Kidney capillary endothelial cell (primary cell): ENCODE measurements around the gene COBLL1.

Experiments
- DNase-seq: peaks from one replicate; pipeline ENCODE4 v3.0.0-alpha.2; 2018; ENCODE audit warnings: low spot score

Gene COBLL1

GRCh38 chr2:164681009-164681408, 160.6 kb downstream of the COBLL1 start:
- DNase-seq: no peak

DNA sequence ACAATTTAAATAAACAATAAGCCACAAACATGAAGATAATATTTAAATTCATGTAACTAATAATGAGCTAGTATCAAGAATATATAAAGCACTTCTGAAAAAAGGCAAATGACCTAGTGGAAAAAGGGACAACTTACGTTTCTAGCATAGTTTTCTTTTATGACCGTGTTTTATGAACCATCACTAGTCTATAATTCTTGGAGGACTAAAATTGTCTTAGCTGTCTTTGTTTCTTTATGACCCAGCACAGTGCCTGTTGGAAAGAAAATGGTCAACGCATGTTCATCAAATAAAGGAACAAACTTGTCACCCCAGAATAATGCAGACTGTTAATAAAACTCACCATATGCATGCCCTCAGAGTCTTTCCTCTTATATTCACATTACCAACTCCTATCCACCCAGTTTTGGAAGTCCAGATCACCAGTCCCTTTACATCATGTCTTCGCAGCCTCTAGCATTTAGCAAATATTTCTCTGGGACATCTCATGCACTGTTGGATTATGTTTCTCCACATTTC, 162.9 kb downstream of the COBLL1 start:
- no peak for DNase-seq

GRCh38 chr2:164677733-164678132, 163.9 kb downstream of the COBLL1 start:
- DNase-seq: no peak

GRCh38 chr2:164677271-164677670, 164.4 kb downstream of the COBLL1 start:
- DNase-seq: no peak

DNA sequence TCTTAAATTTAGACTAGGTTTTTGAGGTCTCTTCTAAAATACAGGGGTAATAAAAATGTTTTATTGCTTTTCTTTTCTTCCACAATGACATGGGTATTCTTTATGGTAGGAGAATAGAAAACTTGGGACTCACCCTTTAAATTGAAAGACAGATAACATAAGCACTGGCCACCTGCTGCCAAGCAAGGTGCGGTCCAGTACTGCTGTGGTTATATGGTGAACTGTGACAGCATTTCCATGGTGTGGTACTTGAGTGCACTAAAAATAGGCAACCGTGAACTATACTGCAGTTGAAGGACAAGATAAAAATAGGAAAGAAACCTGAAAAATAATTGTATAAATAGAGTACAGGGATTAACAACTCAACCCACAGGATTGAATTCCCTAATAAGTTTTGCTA, 165.9 kb downstream of the COBLL1 start:
- DNase-seq: no peak

DNA sequence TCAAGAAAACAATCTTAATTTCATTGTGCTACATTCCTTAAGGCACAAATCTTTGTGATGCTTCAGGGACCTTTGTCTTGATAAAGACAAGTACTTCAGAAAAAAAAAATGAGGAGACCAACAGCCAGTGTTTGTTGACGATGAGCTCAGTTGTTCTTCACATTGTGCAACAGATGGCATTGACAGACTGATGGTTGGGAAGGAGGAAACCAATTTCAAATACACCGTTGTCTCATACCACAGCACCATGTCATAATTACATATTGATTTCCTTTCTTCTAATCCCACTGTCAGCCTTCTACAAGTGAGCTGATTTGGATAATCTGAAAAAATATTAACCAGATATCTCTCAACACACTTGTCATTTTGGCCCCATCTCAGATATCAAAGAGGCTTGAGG, 166.6 kb downstream of the COBLL1 start:
- DNase-seq: no peak

DNA sequence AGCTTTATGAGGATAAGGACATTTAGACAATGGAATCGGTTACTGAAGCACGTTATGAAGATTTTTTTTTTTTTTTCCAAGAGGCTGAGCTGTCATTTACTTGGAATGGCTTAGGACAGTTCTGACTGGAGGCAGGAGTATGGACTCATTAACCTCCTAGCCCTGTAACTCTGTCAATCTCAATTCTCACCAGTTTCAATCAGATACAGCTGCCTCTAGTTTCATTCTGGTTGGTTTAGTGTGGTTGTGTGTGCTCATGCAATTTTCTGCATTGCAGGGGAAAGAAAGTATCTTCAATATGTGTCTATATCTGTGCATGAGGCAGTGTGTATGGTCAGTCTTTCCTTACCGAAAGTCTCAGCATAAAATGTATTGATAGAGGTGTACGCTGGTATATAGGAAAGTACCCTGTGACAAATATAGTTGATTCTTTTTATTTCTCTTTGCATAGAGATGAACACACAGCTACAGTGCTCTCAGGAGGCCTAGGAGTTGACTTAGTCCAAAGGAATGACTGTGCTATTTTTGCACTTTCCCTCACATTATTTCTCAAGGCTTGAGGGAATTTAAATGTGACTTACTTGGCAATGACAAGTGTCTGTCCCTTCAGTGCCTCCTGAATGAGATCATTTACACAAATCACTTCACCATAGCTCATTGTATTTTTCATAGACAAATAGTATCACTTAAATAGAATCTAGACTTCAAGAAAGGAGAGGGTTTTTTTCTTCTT, 169.8 kb downstream of the COBLL1 start:
- no peak for DNase-seq

- no peak for DNase-seq
Observed at GRCh38 chr2:164669291-164669690, 172.3 kb downstream of the COBLL1 start.

DNA sequence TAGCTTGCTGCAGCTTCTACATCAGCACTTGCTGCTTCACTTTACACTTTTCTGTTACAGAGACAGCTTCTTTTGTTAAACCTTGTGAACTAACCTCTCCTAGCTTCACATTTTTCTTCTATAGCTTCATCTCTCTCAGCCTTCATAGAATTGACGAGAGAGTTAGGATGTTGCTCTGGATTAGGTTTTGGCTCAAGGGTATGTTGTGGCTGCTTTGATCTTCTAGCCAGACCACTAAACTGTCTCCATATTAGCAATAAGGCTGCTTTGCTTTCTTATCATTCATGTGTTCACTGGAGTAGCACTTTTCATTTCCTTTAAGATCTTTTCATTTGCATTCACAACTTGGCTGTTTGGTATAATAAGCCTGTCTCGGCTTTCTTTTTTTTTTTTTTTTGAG, 174.1 kb downstream of the COBLL1 start:
- DNase-seq: no peak

DNA sequence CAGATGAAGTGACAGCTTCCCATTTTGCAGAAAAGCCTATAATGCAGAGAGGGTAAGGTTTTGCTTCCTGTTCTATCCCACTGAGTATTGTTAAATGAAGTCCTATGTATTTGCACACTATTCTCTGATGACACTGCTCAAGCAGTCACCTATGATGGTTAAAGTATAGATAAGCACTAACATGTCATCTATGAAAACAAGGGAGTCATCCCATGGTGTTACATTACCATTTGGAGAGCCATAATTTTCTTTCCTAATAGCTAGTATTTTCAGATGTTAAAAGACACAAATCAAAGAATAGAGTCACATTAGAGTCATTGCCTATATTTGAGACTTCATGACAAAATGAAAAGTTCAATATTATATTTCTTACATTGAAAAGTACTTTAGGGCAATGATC, 177.6 kb downstream of the COBLL1 start:
- no peak for DNase-seq

GRCh38 chr2:164662868-164663631, 178.6 kb downstream of the COBLL1 start:
- no peak for DNase-seq

GRCh38 chr2:164662066-164662465, 179.6 kb downstream of the COBLL1 start:
- no peak for DNase-seq

DNA sequence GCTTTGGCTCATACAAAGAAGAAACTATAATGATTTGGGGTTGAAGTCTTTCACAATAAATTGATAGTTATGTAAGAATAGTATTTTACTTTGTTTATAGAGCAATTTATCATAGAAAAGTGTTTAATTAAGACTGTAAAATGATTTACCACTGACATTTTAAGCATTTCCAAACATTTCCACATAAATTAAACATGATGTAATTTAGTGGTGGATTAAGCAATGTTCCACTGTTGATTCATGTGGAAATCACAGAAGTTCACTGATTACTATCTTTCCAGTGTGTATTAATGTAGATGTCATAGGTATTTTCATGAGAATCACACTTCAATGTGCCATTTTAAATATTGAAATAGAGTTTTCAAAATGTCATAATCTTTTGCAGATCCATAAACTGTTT, 180.3 kb downstream of the COBLL1 start:
- no peak for DNase-seq

GRCh38 chr2:164657129-164657528, 184.5 kb downstream of the COBLL1 start:
- no peak for DNase-seq

DNA sequence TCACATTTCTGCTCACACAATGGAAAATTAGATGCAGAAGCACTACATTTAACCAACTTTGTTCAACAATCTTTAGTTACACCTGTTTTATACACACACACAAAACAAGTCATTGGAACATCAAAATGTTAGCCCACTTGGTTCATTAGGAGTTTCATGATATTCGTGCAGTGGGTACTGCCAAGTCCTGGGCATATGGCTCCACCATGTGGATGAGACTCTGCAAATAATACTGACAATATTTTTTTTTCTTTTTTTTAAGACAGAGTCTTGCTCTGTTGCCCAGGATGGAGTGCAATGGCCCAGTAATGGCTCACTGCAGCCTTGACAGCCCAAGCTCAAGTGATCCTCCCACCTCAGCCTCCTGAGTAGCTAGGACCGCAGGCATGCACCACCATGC, 185.9 kb downstream of the COBLL1 start:
- no peak for DNase-seq

DNA sequence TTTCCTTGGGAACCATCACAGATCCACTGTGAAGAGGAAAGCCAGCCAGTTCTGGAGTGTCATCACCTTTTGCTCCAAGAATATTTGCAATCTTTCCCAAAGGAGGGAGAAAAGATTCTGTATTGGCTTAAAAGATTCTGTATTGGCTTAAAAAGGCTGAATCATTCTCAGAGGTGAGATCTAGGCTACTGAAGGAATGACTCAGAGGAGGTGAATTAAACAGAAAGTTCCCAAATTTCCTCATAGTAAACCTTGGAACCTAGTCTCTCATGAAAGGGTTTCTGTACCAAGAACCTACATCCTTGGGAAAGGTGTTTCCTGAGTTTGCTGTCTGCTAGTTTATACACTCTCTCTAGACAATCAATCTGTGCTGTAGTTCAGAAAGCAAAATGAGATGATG, 186.3 kb downstream of the COBLL1 start:
- DNase-seq: no peak

GRCh38 chr2:164651361-164651760, 190.3 kb downstream of the COBLL1 start:
- DNase-seq: no peak

GRCh38 chr2:164644036-164644700, 197.5 kb downstream of the COBLL1 start:
- no peak for DNase-seq

DNA sequence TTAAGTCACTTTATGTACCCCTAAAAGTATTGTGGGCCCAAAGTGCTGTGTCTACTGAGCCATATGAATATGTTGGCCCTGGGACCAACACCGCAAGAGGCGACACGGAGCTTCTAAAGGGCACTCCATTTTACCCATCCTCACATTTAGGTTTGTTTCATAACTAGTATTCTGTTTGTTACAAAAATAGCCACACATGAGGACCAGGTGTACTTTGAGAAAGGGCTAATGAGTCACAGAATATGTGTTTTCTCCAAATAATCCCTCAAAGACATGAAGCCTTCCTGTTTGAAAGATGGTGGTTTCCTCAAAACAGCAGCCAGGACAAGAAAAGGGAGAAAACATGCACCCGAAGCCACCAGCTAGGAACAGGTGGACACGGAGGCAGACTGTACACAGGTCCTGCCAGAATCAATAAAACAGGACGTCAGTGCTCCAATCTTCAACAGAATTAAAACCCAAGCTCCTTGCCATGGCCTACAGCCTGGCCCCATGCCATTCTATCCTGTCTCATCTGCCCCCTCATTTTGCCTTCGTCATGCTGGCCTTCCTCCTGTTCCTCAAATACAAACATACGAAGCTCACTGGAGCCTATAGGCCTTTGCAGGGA, 198.6 kb downstream of the COBLL1 start:
- DNase-seq: no peak

DNA sequence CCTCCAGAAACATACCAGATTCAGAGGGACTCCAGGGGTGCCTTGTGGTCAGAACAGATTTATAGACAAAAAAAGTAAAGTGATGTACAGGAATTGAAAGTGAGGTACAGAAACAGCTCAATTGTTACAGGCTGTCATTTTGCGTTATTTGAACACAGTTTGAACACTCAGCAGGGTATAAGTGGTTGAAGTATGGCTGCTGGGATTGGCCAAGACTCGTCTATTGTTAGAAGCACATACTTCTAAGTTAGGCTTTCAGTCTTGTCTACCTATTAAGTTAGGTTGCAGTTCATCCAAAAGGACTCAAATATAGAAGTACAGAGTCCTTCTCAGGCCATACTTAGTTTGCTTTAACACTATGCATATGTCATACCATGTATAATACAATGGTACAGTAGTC, 199.4 kb downstream of the COBLL1 start:
- no peak for DNase-seq
